ENCODE data around the gene KCNJ11.

GRCh38 chr11:17428925-17429324 is 40.5 kb upstream of the KCNJ11 start:
- TF ChIP-seq TAF1 (IDR thresholded peaks at IDR 0.05; ENCODE audit: borderline replicate concordance, insufficient read depth, low read length): no peak
- TF ChIP-seq POLR2AphosphoS5 (IDR thresholded peaks at IDR 0.05; ENCODE audit: low read depth, low read length): no peak
- TF ChIP-seq SIN3A (IDR thresholded peaks at IDR 0.05; ENCODE audit: borderline replicate concordance, insufficient read depth, low read length): no peak

Data from PFSK-1 (cell line).